ENCODE results near the gene BRIX1. TPM values are rescaled to one million over a fixed set of nuclear protein-coding genes. Genes with fewer than 3 reads are reported as not detected.

Gene BRIX1
- total RNA-seq, 1 experiment from 2014 or later = 77.0 TPM

DNA sequence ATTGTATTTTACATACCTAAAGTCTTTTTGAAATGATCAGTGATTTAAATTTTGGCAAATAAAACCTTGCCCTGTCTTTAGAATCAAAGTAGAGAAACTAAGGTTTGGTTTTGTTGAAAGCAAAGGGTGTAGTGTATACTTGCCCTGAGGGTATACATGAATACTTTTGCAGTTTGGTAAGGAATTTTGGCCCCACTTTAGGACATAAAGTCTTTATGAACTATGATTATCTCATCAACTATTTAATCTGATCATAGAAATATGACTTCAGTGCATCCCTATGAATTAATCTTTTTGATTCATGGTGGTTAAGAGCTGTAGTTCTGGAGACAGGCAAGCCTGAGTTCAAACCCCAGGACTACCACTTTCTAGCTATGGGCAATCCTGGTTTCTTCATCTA lies 17.9 kb upstream of the BRIX1 start:
- H2AK5ac ChIP-seq (ENCODE audit: insufficient read length, low read length) = no peak overlapping the region
- TF ChIP-seq, protein P1, sequence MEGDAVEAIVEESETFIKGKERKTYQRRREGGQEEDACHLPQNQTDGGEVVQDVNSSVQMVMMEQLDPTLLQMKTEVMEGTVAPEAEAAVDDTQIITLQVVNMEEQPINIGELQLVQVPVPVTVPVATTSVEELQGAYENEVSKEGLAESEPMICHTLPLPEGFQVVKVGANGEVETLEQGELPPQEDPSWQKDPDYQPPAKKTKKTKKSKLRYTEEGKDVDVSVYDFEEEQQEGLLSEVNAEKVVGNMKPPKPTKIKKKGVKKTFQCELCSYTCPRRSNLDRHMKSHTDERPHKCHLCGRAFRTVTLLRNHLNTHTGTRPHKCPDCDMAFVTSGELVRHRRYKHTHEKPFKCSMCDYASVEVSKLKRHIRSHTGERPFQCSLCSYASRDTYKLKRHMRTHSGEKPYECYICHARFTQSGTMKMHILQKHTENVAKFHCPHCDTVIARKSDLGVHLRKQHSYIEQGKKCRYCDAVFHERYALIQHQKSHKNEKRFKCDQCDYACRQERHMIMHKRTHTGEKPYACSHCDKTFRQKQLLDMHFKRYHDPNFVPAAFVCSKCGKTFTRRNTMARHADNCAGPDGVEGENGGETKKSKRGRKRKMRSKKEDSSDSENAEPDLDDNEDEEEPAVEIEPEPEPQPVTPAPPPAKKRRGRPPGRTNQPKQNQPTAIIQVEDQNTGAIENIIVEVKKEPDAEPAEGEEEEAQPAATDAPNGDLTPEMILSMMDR (conservative IDR thresholded peaks at IDR 0.05) = no peak

More for the DNA sequence above, 17.9 kb upstream of the BRIX1 start:
- Histone ChIP-seq H3K23ac (ENCODE audit: insufficient read length, low read depth, low read length) (no peak overlapping the region), H4K91ac (ENCODE audit: insufficient read length, low read depth, low read length) (no peak overlapping the region), H3K18ac (ENCODE audit: insufficient read length, low read depth, low read length) (no peak overlapping the region), H2BK12ac (ENCODE audit: insufficient read length, low read depth, low read length) (no peak overlapping the region), H3K14ac (ENCODE audit: insufficient read depth, low read length) (no peak overlapping the region), H4K5ac (ENCODE audit: insufficient read length, low read depth, low read length) (no peak overlapping the region), H3K79me2 (ENCODE audit: insufficient read depth, low read length) (no peaks in the 10 kb centered on the region), H3T11ph (ENCODE audit: low read length) (no peak overlapping the region), H3K9ac (ENCODE audit: extremely low read depth, insufficient read length, low read length) (no peak overlapping the region), H3K4me2 (ENCODE audit: insufficient read depth, insufficient read length, low read length) (no peak overlapping the region), H3K4me1 (ENCODE audit: insufficient read depth, low read length) (no peaks in the 10 kb centered on the region), H2AFZ (ENCODE audit: low read length) (no peak overlapping the region), H3K23me2 (ENCODE audit: insufficient read length, low read depth, low read length, poor library complexity, severe bottlenecking) (no peaks in the 10 kb centered on the region), H2BK120ac (ENCODE audit: low read depth, low read length, poor library complexity, severe bottlenecking) (no peak overlapping the region), H3K4ac (ENCODE audit: low read depth, low read length) (no peak overlapping the region), H3K56ac (ENCODE audit: insufficient read length, low read depth, low read length) (no peak overlapping the region), H2BK15ac (ENCODE audit: low read depth, low read length) (no peak overlapping the region), H2BK20ac (ENCODE audit: low read depth, low read length, poor library complexity, severe bottlenecking) (no peak overlapping the region), H3K27me3 (ENCODE audit: insufficient read depth, low read length) (no peaks in the 10 kb centered on the region), H3K9me3 (ENCODE audit: control insufficient read depth, low read depth, low read length) (no peaks in the 10 kb centered on the region), H2BK5ac (ENCODE audit: insufficient read length, low read length) (no peak overlapping the region), H4K20me1 (ENCODE audit: control insufficient read depth, insufficient read depth, insufficient read length) (no peaks in the 10 kb centered on the region), H4K8ac (replicated peaks; ENCODE audit: insufficient read length, low read depth, low read length) (no peak overlapping the region), H3K79me1 (ENCODE audit: insufficient read depth, low read depth, low read length, poor library complexity, severe bottlenecking) (no peaks in the 10 kb centered on the region), H3K27ac (ENCODE audit: insufficient read length, low read depth, low read length) (no peak overlapping the region)
- DNase-seq = no peak
- H3K9me3 Mint-ChIP-seq = no peaks in the 10 kb centered on the region
- H3K27ac Mint-ChIP-seq = no peak overlapping the region
- H3K4me3 Mint-ChIP-seq = no peak overlapping the region
- peaks cover 6 to 17% of the 10 kb centered on the region in 2 experiments for H3K4me1 Mint-ChIP-seq
- peaks cover 2 to 10% (median 7%) of the 10 kb centered on the region in 3 experiments; a peak in 5 of 7 replicates for H3K36me3 Mint-ChIP-seq (ENCODE audit: insufficient read depth in 1 of 3, low read depth in 3 of 3)
- no peaks in the 10 kb centered on the region for H3K27me3 Mint-ChIP-seq (ENCODE audit: low read depth)
